Mononuclear cell (primary cell): ENCODE data around the gene ACTG1. TPM values are rescaled to one million over a fixed set of nuclear protein-coding genes. Genes with fewer than 3 reads are reported as not detected.
A peak's percentile ranks its signal among the peaks of the same experiment; 100 is the strongest.

Experiments
- H3K27me3 ChIP-seq: 2 replicates; pipeline ENCODE4 v1.6.0; 2011; ENCODE audit warnings: low read length, control low read depth; ENCODE audit not compliant: insufficient read depth
- H3K4me1 ChIP-seq: 2 replicates; pipeline ENCODE4 v1.5.1; 2011; ENCODE audit warnings: mild to moderate bottlenecking, low read length, control low read depth; ENCODE audit not compliant: insufficient read depth
- H3K4me3 ChIP-seq: 2 replicates; pipeline ENCODE4 v1.5.1; 2011; ENCODE audit warnings: mild to moderate bottlenecking, low read length, moderate library complexity
- H3K9me3 ChIP-seq: 2 replicates; pipeline ENCODE4 v1.5.1; 2011; ENCODE audit warnings: low read depth, mild to moderate bottlenecking, control low read depth, low read length
- total RNA-seq: library from RNA; depleted of rRNA; stranded (reverse); fragments of >200 nt; gene quantifications from one replicate; pipeline ENCODE4 v1.2.3, GENCODE V29; 2012

Gene ACTG1
- total RNA-seq, 1 donor, result 2,327 TPM

GRCh38 chr17:81528651-81529436 is 16.2 kb upstream of the ACTG1 start:
- Histone ChIP-seq H3K9me3 (no peaks in the 10 kb centered on the region), H3K4me3 (no peak overlapping the region), H3K4me1 (peaks cover under 1% of the 10 kb centered on the region), H3K27me3 (no peaks in the 10 kb centered on the region)

- Histone ChIP-seq H3K4me3 (no peak overlapping the region), H3K4me1 (no peaks in the 10 kb centered on the region), H3K9me3 (no peaks in the 10 kb centered on the region), H3K27me3 (no peaks in the 10 kb centered on the region)
Observed at GRCh38 chr17:81528384-81528650, 15.7 kb upstream of the ACTG1 start.

GRCh38 chr17:81527591-81528383 is 15.2 kb upstream of the ACTG1 start, which contains the start of gene FSCN2:
Gene FSCN2 (plus strand): TSS chr17:81528377. CDS start chr17:81528532, 155 bp downstream.
- Histone ChIP-seq H3K4me1 (no peaks in the 10 kb centered on the region), H3K4me3 (no peak within 1 kb of the TSS), H3K27me3 (no peaks in the 10 kb centered on the region), H3K9me3 (no peaks in the 10 kb centered on the region)

GRCh38 chr17:81526662-81527571 is 14.3 kb upstream of the ACTG1 start:
- H3K4me1 ChIP-seq, result no peaks in the 10 kb centered on the region
- no peaks in the 10 kb centered on the region for H3K9me3 ChIP-seq
- H3K27me3 ChIP-seq, result no peaks in the 10 kb centered on the region
- H3K4me3 ChIP-seq, result no peak overlapping the region

- no peaks in the 10 kb centered on the region for H3K9me3 ChIP-seq
- H3K4me3 ChIP-seq, result no peak overlapping the region
- peaks cover 3% of the 10 kb centered on the region for H3K4me1 ChIP-seq
- no peaks in the 10 kb centered on the region for H3K27me3 ChIP-seq
Observed at GRCh38 chr17:81524865-81525159, 12.2 kb upstream of the ACTG1 start.

- no peaks in the 10 kb centered on the region for H3K27me3 ChIP-seq
- no peaks in the 10 kb centered on the region for H3K9me3 ChIP-seq
- peaks cover 9% of the 10 kb centered on the region for H3K4me1 ChIP-seq
- no peak overlapping the region for H3K4me3 ChIP-seq
Observed at GRCh38 chr17:81524039-81524864, 11.7 kb upstream of the ACTG1 start.

GRCh38 chr17:81523402-81524038 is 10.9 kb upstream of the ACTG1 start:
- Histone ChIP-seq H3K4me3 (no peak overlapping the region), H3K27me3 (no peaks in the 10 kb centered on the region), H3K4me1 (peaks cover 16% of the 10 kb centered on the region), H3K9me3 (no peaks in the 10 kb centered on the region)

- H3K9me3 ChIP-seq, result no peaks in the 10 kb centered on the region
- no peaks in the 10 kb centered on the region for H3K27me3 ChIP-seq
- H3K4me3 ChIP-seq, result no peak overlapping the region
- H3K4me1 ChIP-seq, result peaks cover 24% of the 10 kb centered on the region
Observed at GRCh38 chr17:81522491-81523401, 10.1 kb upstream of the ACTG1 start.

- Histone ChIP-seq H3K4me1 (peaks cover 47% of the 10 kb centered on the region), H3K9me3 (no peaks in the 10 kb centered on the region), H3K27me3 (no peaks in the 10 kb centered on the region), H3K4me3 (no peak overlapping the region)
Observed at GRCh38 chr17:81520021-81520901, 7.7 kb upstream of the ACTG1 start.

GRCh38 chr17:81519284-81520020 is 6.9 kb upstream of the ACTG1 start:
- Histone ChIP-seq H3K9me3 (no peaks in the 10 kb centered on the region), H3K27me3 (no peaks in the 10 kb centered on the region), H3K4me1 (peaks cover 50% of the 10 kb centered on the region), H3K4me3 (peak overlapping the region; percentile 35)

- Histone ChIP-seq H3K9me3 (no peaks in the 10 kb centered on the region), H3K27me3 (no peaks in the 10 kb centered on the region), H3K4me3 (peak overlapping the region; percentile 35), H3K4me1 (peaks cover 54% of the 10 kb centered on the region)
Observed at GRCh38 chr17:81518785-81519283, 6.2 kb upstream of the ACTG1 start.
